PC-9 (cell line): ENCODE data around the gene F2RL3. TPM values are rescaled to one million over a fixed set of nuclear protein-coding genes. Genes with fewer than 3 reads are reported as not detected.

Experiments used
- BruUV-seq: library from RNA; stranded (reverse); fragments of 400-500 nt; replicated peaks from 2 replicates; lab custom pipeline; 2021; lab: Mats Ljungman, UMichigan
- CTCF ChIA-PET: fragments of 300-600 bp; sonication (Branson Sonifier 250); formaldehyde crosslinking; loops from one replicate; lab custom pipeline; 2022; ENCODE audit warnings: antibody characterized with exemption; lab: Charles Lee
- POLR2A ChIA-PET: fragments of 300-600 bp; sonication (Branson Sonifier 250); formaldehyde crosslinking; loops from one replicate; lab custom pipeline; 2022; ENCODE audit warnings: antibody characterized with exemption; ENCODE audit not compliant: unreplicated experiment; lab: Charles Lee
- DNase-seq, 2 experiments: peaks; one replicate each; pipeline versions ENCODE4 v3.0.0 to v3.0.0-alpha.2; 2015 to 2022; ENCODE audit warnings: mixed read lengths in 1 of 2
- H2AFZ ChIP-seq: fragments of 200-600 bp; sonication (generic); 2 replicates; pipeline ENCODE4 v1.8.1; 2017; ENCODE audit warnings: antibody characterized with exemption
- H3F3A ChIP-seq: fragments of 200-600 bp; sonication (generic); 2 replicates; pipeline ENCODE4 v1.8.1; 2017; ENCODE audit warnings: antibody characterized with exemption, mild to moderate bottlenecking, low read depth; ENCODE audit not compliant: insufficient read depth
- H3K27ac ChIP-seq: fragments of 200-600 bp; sonication (generic); 2 replicates; pipeline ENCODE4 v1.6.1; 2016; ENCODE audit warnings: mixed run types
- H3K27me3 ChIP-seq: fragments of 200-600 bp; sonication (generic); 2 replicates; pipeline ENCODE4 v1.6.1; 2016; ENCODE audit warnings: low read depth, mixed run types; ENCODE audit not compliant: insufficient read depth
- H3K36me3 ChIP-seq: fragments of 200-600 bp; sonication (generic); 2 replicates; pipeline ENCODE4 v1.6.1; 2016; ENCODE audit warnings: low read depth, mixed run types
- H3K4me1 ChIP-seq: fragments of 200-600 bp; sonication (generic); replicated peaks from 2 replicates; pipeline ENCODE4 v1.6.1; 2016; ENCODE audit warnings: mixed run types; ENCODE audit not compliant: insufficient read depth
- H3K4me2 ChIP-seq: fragments of 200-600 bp; sonication (generic); 2 replicates; pipeline ENCODE4 v1.6.1; 2017; ENCODE audit warnings: mixed run types
- H3K4me3 ChIP-seq: fragments of 200-600 bp; sonication (generic); 2 replicates; pipeline ENCODE4 v1.6.1; 2016; ENCODE audit warnings: mixed run types
- H3K79me2 ChIP-seq: fragments of 200-600 bp; sonication (generic); 2 replicates; pipeline ENCODE4 v1.6.1; 2017; ENCODE audit warnings: low read depth, mixed run types
- H3K9me2 ChIP-seq: fragments of 200-600 bp; sonication (generic); 2 replicates; pipeline ENCODE4 v1.8.1; 2017; ENCODE audit warnings: mild to moderate bottlenecking; ENCODE audit not compliant: insufficient read depth
- H3K9me3 ChIP-seq: fragments of 200-600 bp; sonication (generic); 2 replicates; pipeline ENCODE4 v1.8.1; 2016; ENCODE audit warnings: low read depth; ENCODE audit not compliant: insufficient read depth
- H4K20me1 ChIP-seq: fragments of 200-600 bp; sonication (generic); 2 replicates; pipeline ENCODE4 v1.8.1; 2017; ENCODE audit not compliant: insufficient read depth
- CTCF ChIP-seq: fragments of 200-600 bp; sonication (generic); conservative IDR thresholded peaks from 2 replicates; pipeline ENCODE4 v1.6.1; 2017; ENCODE audit warnings: mixed run types, antibody characterized with exemption, mild to moderate bottlenecking, moderate library complexity
- EZH2 ChIP-seq: fragments of 200-600 bp; sonication (generic); IDR thresholded peaks from 2 replicates; pipeline ENCODE4 v1.8.0; 2017; ENCODE audit warnings: antibody characterized with exemption, low read depth
- intact Hi-C: fragments of 100-400 bp; cut with micrococcal nuclease; formaldehyde crosslinking; loops from one replicate; pipeline ENCODE4 v1.10.0; 2022; ENCODE audit not compliant: unreplicated experiment
- total RNA-seq: library from RNA; stranded (reverse); gene quantifications from 2 replicates; pipeline ENCODE4 v1.2.3, GENCODE V29; 2021

F2RL3 gene
- total RNA-seq, 1 experiment from 2014 or later, result not detected

GRCh38 chr19:16861834-16862233, 27.0 kb upstream of the F2RL3 start:
- no peak for DNase-seq
- Histone ChIP-seq H3F3A (no peaks in the 10 kb centered on the region; the same call in 1 of the 2 replicates), H3K4me1 (no peaks in the 10 kb centered on the region), H3K27me3 (no peaks in the 10 kb centered on the region), H3K4me2 (no peak overlapping the region), H4K20me1 (no peaks in the 10 kb centered on the region), H3K4me3 (no peak overlapping the region), H3K27ac (no peak overlapping the region), H3K9me2 (no peaks in the 10 kb centered on the region), H3K9me3 (no peaks in the 10 kb centered on the region), H2AFZ (no peak overlapping the region), H3K79me2 (no peaks in the 10 kb centered on the region), H3K36me3 (0 out of 2 replicates have a peak, but pooled peaks cover 17% of the 10 kb centered on the region)
- ChIA-PET POLR2A (no interaction called here), CTCF (no interaction called here)
- TF ChIP-seq EZH2, result no peak
- no peak for TF ChIP-seq CTCF
- intact Hi-C loops, result no loop called here
- BruUV-seq, result no TSS peak

- BruUV-seq, result no TSS peak
- Histone ChIP-seq H3K4me2 (no peak overlapping the region), H3F3A (no peaks in the 10 kb centered on the region; the same call in 1 of the 2 replicates), H3K36me3 (0 out of 2 replicates have a peak, but pooled peaks cover 25% of the 10 kb centered on the region), H3K9me3 (no peaks in the 10 kb centered on the region), H3K27me3 (no peaks in the 10 kb centered on the region), H3K4me1 (no peaks in the 10 kb centered on the region), H3K79me2 (no peaks in the 10 kb centered on the region), H2AFZ (no peak overlapping the region), H4K20me1 (no peaks in the 10 kb centered on the region), H3K4me3 (no peak overlapping the region), H3K27ac (no peak overlapping the region), H3K9me2 (no peaks in the 10 kb centered on the region)
- ChIA-PET CTCF (no interaction called here), POLR2A (no interaction called here)
- intact Hi-C loops, result no loop called here
- no peak for DNase-seq
- TF ChIP-seq EZH2 (no peak), CTCF (no peak)
These were observed 25.9 kb upstream of the F2RL3 start for GRCh38 chr19:16862826-16863415.

GRCh38 chr19:16867211-16867610, 21.6 kb upstream of the F2RL3 start:
- peaks cover 39% of the 10 kb centered on the region; the same call in 1 of the 2 replicates for H3K36me3 ChIP-seq
- BruUV-seq, result no TSS peak
- H3K4me1 ChIP-seq, result no peaks in the 10 kb centered on the region

More at GRCh38 chr19:16867211-16867610, 21.6 kb upstream of the F2RL3 start:
- Histone ChIP-seq H3K9me3 (no peaks in the 10 kb centered on the region), H3K9me2 (no peaks in the 10 kb centered on the region), H4K20me1 (no peaks in the 10 kb centered on the region), H2AFZ (no peak overlapping the region), H3F3A (peaks cover 7% of the 10 kb centered on the region; the same call in 1 of the 2 replicates), H3K4me2 (no peak overlapping the region), H3K4me3 (no peak overlapping the region), H3K27ac (no peak overlapping the region), H3K27me3 (no peaks in the 10 kb centered on the region), H3K79me2 (no peaks in the 10 kb centered on the region)
- POLR2A ChIA-PET, result no interaction called here
- CTCF ChIA-PET, result no interaction called here
- no peak for DNase-seq
- TF ChIP-seq CTCF (no peak), EZH2 (no peak)
- intact Hi-C loops, result no loop called here
